ENCODE measurements around the gene SNX25. TPM values are rescaled to one million over a fixed set of nuclear protein-coding genes. Genes with fewer than 3 reads are reported as not detected.

The SNX25 gene
- total RNA-seq, 4 donors from 2014 or later, result 13.3 to 39.3 (median 15.3) TPM

- no peaks in the 10 kb centered on the region for H3K27me3 ChIP-seq
- peaks cover 17% of the 10 kb centered on the region for H3K4me1 ChIP-seq
- WGBS, result 90% methylated on average over 4 of the region's 4 CpGs
- TF ChIP-seq EP300 (IDR thresholded peaks at IDR 0.05) (no peak), CTCF (IDR thresholded peaks at IDR 0.05) (no peak), POLR2A (IDR thresholded peaks at IDR 0.05) (no peak), POLR2AphosphoS5 (IDR thresholded peaks at IDR 0.05) (no peak)
- no peak overlapping the region for H3K27ac ChIP-seq
- no peak overlapping the region for H3K4me3 ChIP-seq
- H3K9me3 ChIP-seq, result no peaks in the 10 kb centered on the region
- DNase-seq (ENCODE audit: low spot score in 2 of 2), result no peak
- H3K36me3 ChIP-seq, result no peaks in the 10 kb centered on the region
These were observed 4.5 kb downstream of the SNX25 start for GRCh38 chr4:185213877-185214276.

GRCh38 chr4:185215261-185215660, 5.9 kb downstream of the SNX25 start:
- Histone ChIP-seq H3K9me3 (no peaks in the 10 kb centered on the region), H3K27me3 (no peaks in the 10 kb centered on the region), H3K36me3 (no peaks in the 10 kb centered on the region), H3K27ac (no peak overlapping the region), H3K4me1 (peaks cover 12% of the 10 kb centered on the region), H3K4me3 (no peak overlapping the region)
- TF ChIP-seq POLR2AphosphoS5 (IDR thresholded peaks at IDR 0.05) (no peak), EP300 (IDR thresholded peaks at IDR 0.05) (no peak), CTCF (IDR thresholded peaks at IDR 0.05) (no peak), POLR2A (IDR thresholded peaks at IDR 0.05) (no peak)
- 65% methylated on average over 2 of the region's 2 CpGs for WGBS
- no peak for DNase-seq (ENCODE audit: low spot score in 2 of 2)

GRCh38 chr4:185217408-185217975, 8.1 kb downstream of the SNX25 start:
- no peaks in the 10 kb centered on the region for H3K27me3 ChIP-seq
- H3K27ac ChIP-seq, result no peak overlapping the region
- H3K4me3 ChIP-seq, result no peak overlapping the region
- H3K9me3 ChIP-seq, result no peaks in the 10 kb centered on the region
- no peaks in the 10 kb centered on the region for H3K36me3 ChIP-seq
- no peak for DNase-seq (ENCODE audit: low spot score in 2 of 2)
- no peak for TF ChIP-seq EP300 (IDR thresholded peaks at IDR 0.05)
- WGBS, result 80% methylated on average over 6 of the region's 6 CpGs
- no peaks in the 10 kb centered on the region for H3K4me1 ChIP-seq

GRCh38 chr4:185218312-185218711, 8.9 kb downstream of the SNX25 start:
- H3K9me3 ChIP-seq, result no peaks in the 10 kb centered on the region
- no peaks in the 10 kb centered on the region for H3K4me1 ChIP-seq
- H3K27me3 ChIP-seq, result no peaks in the 10 kb centered on the region
- DNase-seq (ENCODE audit: low spot score in 2 of 2), result no peak
- no peak for TF ChIP-seq POLR2A (IDR thresholded peaks at IDR 0.05)
- no peak for TF ChIP-seq POLR2AphosphoS5 (IDR thresholded peaks at IDR 0.05)
- TF ChIP-seq CTCF (IDR thresholded peaks at IDR 0.05), result no peak
- TF ChIP-seq EP300 (IDR thresholded peaks at IDR 0.05), result no peak
- no peaks in the 10 kb centered on the region for H3K36me3 ChIP-seq
- H3K27ac ChIP-seq, result no peak overlapping the region
- H3K4me3 ChIP-seq, result no peak overlapping the region
- WGBS, result 100% methylated on average over 2 of the region's 2 CpGs

- no peak overlapping the region for H3K27ac ChIP-seq
- H3K4me1 ChIP-seq, result no peaks in the 10 kb centered on the region
- no peak for DNase-seq (ENCODE audit: low spot score in 2 of 2)
- no peak overlapping the region for H3K4me3 ChIP-seq
- H3K27me3 ChIP-seq, result no peaks in the 10 kb centered on the region
- WGBS, result 30% methylated on average over 3 of the region's 3 CpGs
- H3K9me3 ChIP-seq, result no peaks in the 10 kb centered on the region
- no peaks in the 10 kb centered on the region for H3K36me3 ChIP-seq
- no peak for TF ChIP-seq EP300 (IDR thresholded peaks at IDR 0.05)
- no peak for TF ChIP-seq CTCF (IDR thresholded peaks at IDR 0.05)
- TF ChIP-seq POLR2A (IDR thresholded peaks at IDR 0.05), result no peak
- no peak for TF ChIP-seq POLR2AphosphoS5 (IDR thresholded peaks at IDR 0.05)
These were observed 10.3 kb downstream of the SNX25 start for GRCh38 chr4:185219551-185220344.
